ENCODE measurements around the gene NOTCH1. TPM values are rescaled to one million over a fixed set of nuclear protein-coding genes. Genes with fewer than 3 reads are reported as not detected.

Gene NOTCH1
- total RNA-seq, 1 experiment from 2014 or later, result 3.2 TPM

GRCh38 chr9:136501686-136502085 is 44.2 kb downstream of the NOTCH1 start:
- no peak for DNase-seq (ENCODE audit: low spot score)

- no peak for DNase-seq (ENCODE audit: low spot score)
Observed at GRCh38 chr9:136499935-136500910, 45.6 kb downstream of the NOTCH1 start.

- no peak for DNase-seq (ENCODE audit: low spot score)
Observed at GRCh38 chr9:136499071-136499934, 46.5 kb downstream of the NOTCH1 start.

GRCh38 chr9:136497916-136498695 is 47.7 kb downstream of the NOTCH1 start:
- no peak for DNase-seq (ENCODE audit: low spot score)

- no peak for DNase-seq (ENCODE audit: low spot score)
Observed at GRCh38 chr9:136496801-136497620, 48.8 kb downstream of the NOTCH1 start.

GRCh38 chr9:136496181-136496580 is 49.7 kb downstream of the NOTCH1 start:
- no peak for DNase-seq (ENCODE audit: low spot score)

- DNase-seq (ENCODE audit: low spot score), result no peak
Observed at GRCh38 chr9:136495238-136495800, 50.5 kb downstream of the NOTCH1 start.

GRCh38 chr9:136494531-136495215 is 51.2 kb downstream of the NOTCH1 start:
- no peak for DNase-seq (ENCODE audit: low spot score)

GRCh38 chr9:136494012-136494411 is 51.8 kb downstream of the NOTCH1 start:
- DNase-seq (ENCODE audit: low spot score), result no peak

GRCh38 chr9:136493567-136493971 is 52.3 kb downstream of the NOTCH1 start:
- no peak for DNase-seq (ENCODE audit: low spot score)

GRCh38 chr9:136492978-136493522 is 52.8 kb downstream of the NOTCH1 start:
- no peak for DNase-seq (ENCODE audit: low spot score)

- DNase-seq (ENCODE audit: low spot score), result no peak
Observed at GRCh38 chr9:136489731-136490130, 56.1 kb downstream of the NOTCH1 start.

GRCh38 chr9:136488247-136489214 is 57.3 kb downstream of the NOTCH1 start:
- peak; percentile 35 for DNase-seq (ENCODE audit: low spot score)

- DNase-seq (ENCODE audit: low spot score), result no peak
Observed at GRCh38 chr9:136487672-136488071, 58.2 kb downstream of the NOTCH1 start.

GRCh38 chr9:136486823-136487620 is 58.8 kb downstream of the NOTCH1 start:
- DNase-seq (ENCODE audit: low spot score), result no peak

GRCh38 chr9:136486131-136486530 is 59.7 kb downstream of the NOTCH1 start:
- no peak for DNase-seq (ENCODE audit: low spot score)
